Measurements from ENCODE around the gene MAGEA2.
"Not testable (repeated sequence)": the region's sequence is repeated elsewhere in the genome, so short reads cannot be mapped to it uniquely, and the experiment has no call there.

DNA sequence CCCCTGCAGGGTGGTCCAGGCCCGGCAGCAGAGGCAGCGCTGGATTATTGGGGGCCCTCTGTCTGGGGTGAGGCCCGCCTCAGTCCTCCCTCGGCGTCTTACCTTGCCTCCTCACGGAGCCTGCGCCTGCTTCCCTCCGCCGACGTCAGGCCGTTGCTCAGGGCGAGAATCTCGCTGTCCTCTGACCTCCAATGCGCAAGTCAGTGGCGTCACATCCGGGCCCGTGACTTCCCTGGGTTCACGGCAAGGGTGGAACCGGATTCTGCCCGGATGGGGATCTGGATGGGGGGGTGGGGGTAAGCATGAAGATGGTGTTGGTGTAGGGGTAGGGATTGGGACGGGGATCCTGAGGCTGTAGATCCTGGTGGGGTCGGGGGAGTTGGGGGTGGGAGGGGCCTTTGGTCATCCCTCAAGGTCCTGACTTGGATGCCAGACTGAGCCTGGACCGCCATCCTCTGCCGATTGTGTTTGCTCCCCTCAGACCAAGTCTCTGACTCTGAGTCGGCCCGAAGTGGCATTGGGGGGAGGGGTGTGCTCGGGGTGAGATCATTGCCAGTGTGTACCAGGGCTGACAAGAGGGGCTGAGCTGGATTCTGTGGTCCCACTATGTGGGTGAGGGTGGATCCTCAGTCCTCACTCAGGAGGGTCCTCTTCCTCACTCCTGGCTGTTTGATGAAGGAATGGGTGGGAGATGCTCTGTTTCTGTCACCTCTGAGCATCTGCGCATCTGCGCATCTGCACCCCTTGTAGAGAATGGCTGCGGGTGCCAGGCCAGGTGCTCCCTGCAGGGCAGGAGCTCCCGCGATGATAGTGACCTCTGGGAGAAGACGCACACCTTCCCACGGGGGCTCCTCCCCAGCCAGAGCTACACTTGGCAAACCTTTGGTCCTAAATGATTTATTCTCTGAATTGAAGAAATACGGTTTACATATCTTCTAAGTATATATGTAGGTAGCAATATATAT, at the start of gene MAGEA2:
- TF ChIP-seq, protein P1, sequence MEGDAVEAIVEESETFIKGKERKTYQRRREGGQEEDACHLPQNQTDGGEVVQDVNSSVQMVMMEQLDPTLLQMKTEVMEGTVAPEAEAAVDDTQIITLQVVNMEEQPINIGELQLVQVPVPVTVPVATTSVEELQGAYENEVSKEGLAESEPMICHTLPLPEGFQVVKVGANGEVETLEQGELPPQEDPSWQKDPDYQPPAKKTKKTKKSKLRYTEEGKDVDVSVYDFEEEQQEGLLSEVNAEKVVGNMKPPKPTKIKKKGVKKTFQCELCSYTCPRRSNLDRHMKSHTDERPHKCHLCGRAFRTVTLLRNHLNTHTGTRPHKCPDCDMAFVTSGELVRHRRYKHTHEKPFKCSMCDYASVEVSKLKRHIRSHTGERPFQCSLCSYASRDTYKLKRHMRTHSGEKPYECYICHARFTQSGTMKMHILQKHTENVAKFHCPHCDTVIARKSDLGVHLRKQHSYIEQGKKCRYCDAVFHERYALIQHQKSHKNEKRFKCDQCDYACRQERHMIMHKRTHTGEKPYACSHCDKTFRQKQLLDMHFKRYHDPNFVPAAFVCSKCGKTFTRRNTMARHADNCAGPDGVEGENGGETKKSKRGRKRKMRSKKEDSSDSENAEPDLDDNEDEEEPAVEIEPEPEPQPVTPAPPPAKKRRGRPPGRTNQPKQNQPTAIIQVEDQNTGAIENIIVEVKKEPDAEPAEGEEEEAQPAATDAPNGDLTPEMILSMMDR (IDR thresholded peaks at IDR 0.05; ENCODE audit: insufficient read depth, low read length), result not testable (repeated sequence)
- not testable (repeated sequence) for TF ChIP-seq POLR2AphosphoS5, GABPA (IDR thresholded peaks at IDR 0.05; ENCODE audit: low read depth)
- TF ChIP-seq, protein P2, sequence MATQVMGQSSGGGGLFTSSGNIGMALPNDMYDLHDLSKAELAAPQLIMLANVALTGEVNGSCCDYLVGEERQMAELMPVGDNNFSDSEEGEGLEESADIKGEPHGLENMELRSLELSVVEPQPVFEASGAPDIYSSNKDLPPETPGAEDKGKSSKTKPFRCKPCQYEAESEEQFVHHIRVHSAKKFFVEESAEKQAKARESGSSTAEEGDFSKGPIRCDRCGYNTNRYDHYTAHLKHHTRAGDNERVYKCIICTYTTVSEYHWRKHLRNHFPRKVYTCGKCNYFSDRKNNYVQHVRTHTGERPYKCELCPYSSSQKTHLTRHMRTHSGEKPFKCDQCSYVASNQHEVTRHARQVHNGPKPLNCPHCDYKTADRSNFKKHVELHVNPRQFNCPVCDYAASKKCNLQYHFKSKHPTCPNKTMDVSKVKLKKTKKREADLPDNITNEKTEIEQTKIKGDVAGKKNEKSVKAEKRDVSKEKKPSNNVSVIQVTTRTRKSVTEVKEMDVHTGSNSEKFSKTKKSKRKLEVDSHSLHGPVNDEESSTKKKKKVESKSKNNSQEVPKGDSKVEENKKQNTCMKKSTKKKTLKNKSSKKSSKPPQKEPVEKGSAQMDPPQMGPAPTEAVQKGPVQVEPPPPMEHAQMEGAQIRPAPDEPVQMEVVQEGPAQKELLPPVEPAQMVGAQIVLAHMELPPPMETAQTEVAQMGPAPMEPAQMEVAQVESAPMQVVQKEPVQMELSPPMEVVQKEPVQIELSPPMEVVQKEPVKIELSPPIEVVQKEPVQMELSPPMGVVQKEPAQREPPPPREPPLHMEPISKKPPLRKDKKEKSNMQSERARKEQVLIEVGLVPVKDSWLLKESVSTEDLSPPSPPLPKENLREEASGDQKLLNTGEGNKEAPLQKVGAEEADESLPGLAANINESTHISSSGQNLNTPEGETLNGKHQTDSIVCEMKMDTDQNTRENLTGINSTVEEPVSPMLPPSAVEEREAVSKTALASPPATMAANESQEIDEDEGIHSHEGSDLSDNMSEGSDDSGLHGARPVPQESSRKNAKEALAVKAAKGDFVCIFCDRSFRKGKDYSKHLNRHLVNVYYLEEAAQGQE (IDR thresholded peaks at IDR 0.05; ENCODE audit: insufficient replicate concordance, low read depth), result not testable (repeated sequence)
